NCI-H1048 (cell line): ENCODE measurements around the gene PIGL.

Experiments used
- DNase-seq: peaks from one replicate; lab custom pipeline; 2025; lab: John Stamatoyannopoulos, UW

PIGL gene

DNA sequence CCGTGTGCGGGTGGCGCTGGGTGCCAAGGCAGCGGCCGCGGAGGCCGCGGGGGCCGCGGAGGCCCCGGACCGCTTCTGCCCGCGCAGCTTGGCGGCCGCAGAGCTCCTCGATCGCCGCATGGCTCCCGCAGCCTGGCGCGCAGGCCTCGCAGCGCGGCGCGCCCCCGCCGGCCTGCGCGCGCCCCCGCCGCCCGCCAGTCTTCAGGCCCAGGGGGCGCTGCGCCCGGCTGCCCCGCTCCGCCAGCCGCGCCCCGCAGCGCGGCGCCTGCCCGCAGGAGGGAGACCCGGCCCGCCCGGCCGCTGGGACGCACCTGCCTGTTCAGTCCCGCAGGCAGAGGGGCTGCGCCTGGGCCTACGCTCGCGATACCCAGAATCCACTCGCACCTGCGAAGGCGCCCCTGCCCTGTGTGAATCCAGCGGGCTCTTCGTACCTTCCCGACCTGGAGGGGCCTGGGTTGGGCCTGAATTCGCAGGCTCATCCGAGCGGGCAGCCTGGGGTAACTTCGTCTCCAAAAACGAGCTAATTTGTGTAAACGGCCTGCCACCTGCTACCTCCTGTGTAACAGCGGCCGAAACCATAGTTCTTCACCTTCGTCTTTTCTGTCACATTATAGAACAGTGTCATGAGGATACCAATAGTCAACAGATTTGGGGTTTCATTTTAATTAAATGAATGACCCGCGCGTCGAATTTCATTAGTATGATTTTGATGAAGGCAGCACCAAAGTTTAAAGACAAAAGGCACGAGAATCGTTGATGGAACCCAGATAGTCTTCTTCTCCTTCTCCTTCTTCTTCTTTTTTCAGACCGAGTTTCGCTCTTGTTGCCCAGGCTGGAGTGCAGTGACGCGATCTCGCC, 136.5 kb downstream of the PIGL start, which contains the start of gene CENPV:
TSS of gene CENPV (minus strand) at position 153 of the 858 bp plus-strand sequence. CDS start at position 120, 33 bp downstream.
- DNase-seq: no peak

DNA sequence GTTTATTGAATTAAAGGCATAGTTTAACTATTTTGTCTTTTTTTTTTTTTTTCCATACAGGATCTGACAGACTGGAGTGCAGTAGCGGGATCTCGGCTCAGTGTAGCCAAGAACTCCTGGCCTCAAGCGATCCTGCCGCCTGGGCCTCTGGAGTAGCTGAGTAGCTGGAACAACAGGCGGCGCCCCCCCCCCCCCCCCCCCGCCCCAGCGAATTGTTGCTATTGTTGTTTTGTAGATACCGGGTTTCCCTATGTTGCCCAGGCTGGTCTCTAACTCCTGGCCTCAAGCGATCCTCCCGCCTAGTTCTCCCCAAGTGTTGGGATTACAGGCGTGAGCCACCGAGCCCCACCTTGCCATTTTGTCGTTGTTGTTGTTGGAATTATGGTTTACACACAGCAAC, 137.6 kb downstream of the PIGL start:
- no peak for DNase-seq

DNA sequence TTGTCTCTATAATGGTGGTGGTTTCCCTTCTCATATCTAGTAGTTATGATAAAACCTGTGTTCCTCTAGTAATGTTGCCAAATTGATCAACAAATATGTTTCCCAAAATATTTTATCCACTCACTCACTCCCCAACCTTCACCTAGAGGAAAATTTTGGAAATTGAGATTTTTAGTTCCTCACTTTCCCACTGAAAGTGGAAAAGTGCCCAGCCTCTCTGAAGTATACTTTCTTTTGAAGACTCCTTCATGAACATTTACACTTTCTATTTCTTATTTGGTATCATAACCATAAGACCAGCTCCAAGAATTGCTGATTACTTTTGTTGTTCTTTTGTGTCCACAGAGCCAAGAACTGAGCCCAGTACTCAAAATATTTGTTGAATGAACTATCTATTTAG, 141.4 kb downstream of the PIGL start:
- DNase-seq: no peak

DNA sequence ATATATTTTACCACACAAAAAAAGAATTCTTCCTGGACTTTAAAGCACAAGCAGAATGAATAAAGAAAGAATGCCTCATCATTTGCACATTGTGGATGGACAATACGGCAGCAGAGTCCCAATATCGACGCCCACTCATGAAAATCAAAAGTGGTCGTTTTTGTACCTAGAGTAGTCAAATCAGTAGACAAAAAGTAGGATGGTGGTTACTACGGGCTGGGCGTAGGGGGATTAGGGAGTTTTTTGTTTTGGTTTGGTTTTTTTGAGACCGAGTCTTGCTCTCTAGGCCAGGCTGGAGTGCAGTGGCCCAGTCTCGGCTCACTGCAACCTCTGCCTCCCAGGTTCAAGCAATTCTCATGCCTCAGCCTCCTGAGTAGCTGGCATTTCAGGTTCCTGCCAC, 144.9 kb downstream of the PIGL start:
- no peak for DNase-seq

DNA sequence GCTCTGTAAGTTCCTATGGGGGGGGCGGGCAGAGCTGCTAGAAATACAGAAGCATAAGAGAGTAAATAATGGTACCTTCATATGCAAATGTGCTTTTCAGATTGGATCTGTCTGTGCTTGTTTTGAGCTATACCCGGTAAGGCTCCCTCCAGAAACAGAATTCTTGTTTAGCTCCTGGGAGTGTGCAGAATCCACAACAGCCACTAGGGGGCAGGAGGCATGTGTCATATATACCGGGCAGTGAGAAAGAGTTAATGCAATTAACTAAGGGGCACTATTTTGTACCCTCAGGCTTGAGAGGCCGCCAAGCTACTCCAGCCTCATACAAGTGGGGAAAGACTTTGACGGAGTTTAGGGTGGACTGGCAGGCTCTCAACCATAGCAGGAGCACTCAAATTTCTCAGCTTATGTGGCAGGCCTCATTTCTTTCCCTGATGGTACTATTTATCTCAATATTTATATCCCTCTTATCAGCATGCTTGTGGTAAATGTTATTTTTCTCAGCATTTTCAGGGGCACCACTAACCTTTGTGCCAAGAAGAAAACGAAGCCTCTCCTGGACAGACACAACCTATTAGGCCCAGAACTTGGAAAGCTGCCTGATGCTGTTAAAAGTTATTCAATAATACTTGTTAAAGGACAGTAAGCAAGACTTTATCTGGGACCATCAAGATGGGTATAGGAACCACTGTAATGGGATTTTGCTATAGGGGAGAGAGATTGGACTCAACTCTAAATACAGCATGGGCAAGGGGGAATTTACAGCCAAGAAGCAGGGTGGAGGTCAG, 146.9 kb downstream of the PIGL start:
- peak; percentile 58 for DNase-seq

DNA sequence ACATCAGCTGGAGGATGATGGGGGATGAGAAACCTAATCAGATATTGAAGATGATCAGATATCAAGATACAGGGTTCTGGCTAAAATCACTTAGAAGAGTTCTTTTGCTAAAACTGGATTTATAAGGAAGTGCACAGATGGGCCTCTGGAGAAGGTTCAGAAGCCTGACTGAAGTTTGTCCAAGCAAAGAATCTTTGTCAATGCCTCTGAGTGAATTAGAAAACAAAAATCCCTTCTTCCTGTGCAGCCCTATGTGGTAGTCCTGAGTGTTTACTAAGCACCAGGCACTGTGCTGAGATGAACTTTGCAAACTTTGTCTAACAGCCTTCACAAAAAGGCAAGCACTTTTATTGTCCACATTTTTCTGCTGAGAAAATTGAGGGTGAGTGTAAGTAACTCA, 147.6 kb downstream of the PIGL start:
- no peak for DNase-seq

DNA sequence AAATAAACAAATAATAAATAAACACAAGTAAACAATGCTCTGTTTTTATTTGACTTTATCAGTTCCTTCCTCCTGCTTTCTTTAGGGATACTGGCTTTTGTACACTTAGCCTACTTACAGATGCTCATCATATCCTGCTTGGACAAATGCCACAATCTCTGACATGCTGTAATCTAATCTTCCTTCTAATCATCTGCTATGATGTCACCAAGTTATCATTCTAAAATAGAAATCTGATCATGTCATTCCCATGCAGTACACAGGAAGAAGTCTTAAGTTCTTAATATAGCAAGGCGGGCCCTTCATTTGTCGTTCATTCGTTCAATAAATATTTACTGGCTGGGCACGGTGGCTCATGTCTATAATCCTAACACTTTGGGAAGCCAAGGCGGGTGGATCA, 154.7 kb downstream of the PIGL start:
- DNase-seq: no peak

DNA sequence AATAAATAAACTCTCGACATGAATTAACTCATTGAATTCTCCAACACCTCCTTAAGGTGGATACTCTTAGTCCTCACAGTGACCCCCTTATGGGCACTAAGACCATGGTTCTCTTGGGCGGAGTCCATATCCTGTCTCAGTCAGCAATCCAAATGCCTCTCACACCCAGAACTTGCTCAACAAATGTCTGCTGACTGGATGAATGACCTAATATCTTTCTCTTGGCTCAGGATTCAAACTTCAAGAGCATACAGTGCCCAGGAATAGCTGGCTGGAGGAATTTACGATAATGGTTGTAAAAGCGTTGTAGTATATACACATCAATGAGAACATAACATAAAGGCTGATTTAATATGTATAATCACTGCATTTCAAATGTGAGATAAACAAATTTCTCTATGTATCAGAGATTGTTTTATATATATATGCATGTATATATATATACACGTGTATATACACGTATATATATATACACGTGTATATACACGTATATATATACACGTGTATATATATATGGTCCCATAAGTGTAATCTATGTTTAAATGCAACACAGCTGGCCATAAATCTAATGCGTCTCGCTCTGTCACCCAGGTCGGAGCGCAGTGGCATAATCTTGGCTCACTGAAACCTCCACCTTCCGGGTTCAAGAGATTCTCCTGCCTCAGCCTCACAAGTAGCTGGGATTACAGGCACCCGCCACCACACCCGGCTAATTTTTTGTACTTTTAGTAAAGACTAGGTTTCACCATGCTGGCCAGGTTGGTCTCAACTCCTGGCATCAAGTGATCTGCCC, 157.3 kb downstream of the PIGL start:
- DNase-seq: no peak
